Activated T-helper 17 cell treated with anti-CD3 and anti-CD28 coated beads, Interleukin-2, amount 50 U/mL, for 72 hours (primary cell): ENCODE measurements around the gene ADSS1. TPM values are rescaled to one million over a fixed set of nuclear protein-coding genes. Genes with fewer than 3 reads are reported as not detected.

Experiments used
- ATAC-seq: fragments of 150-1000 bp; cut with Tn5 transposase; replicated peaks from 2 replicates; pipeline ENCODE4 v1.10.0; 2021; ENCODE audit warnings: mild to moderate bottlenecking, moderate library complexity
- H3K27ac Mint-ChIP-seq: one replicate; pipeline ENCODE4 v1.8.0; 2022; ENCODE audit warnings: mixed read lengths
- H3K27me3 Mint-ChIP-seq: one replicate; pipeline ENCODE4 v1.8.0; 2022; ENCODE audit warnings: mixed read lengths
- H3K36me3 Mint-ChIP-seq: one replicate; pipeline ENCODE4 v1.8.0; 2022; ENCODE audit warnings: low read depth, mild to moderate bottlenecking, mixed read lengths
- H3K4me1 Mint-ChIP-seq: one replicate; pipeline ENCODE4 v1.8.0; 2022; ENCODE audit warnings: mixed read lengths
- H3K4me3 Mint-ChIP-seq: one replicate; pipeline ENCODE4 v1.8.0; 2022; ENCODE audit warnings: mild to moderate bottlenecking, mixed read lengths
- H3K9me3 Mint-ChIP-seq: one replicate; pipeline ENCODE4 v1.8.0; 2022; ENCODE audit warnings: mixed read lengths
- total RNA-seq, 2 donors: library from RNA; stranded (reverse); gene quantifications; one replicate each; pipeline ENCODE4 v1.2.3, GENCODE V29; 2022

The ADSS1 gene
- total RNA-seq, 2 donors from 2014 or later: 0.91 to 2.4 TPM

- Mint-ChIP-seq H3K27me3 (no peaks in the 10 kb centered on the region), H3K27ac (no peak overlapping the region), H3K4me1 (no peaks in the 10 kb centered on the region), H3K4me3 (no peak overlapping the region), H3K36me3 (peaks cover 33% of the 10 kb centered on the region), H3K9me3 (no peaks in the 10 kb centered on the region)
- no peak for ATAC-seq
Observed at GRCh38 chr14:104773505-104774452, 49.8 kb downstream of the ADSS1 start.

- H3K27ac Mint-ChIP-seq: no peak overlapping the region
- H3K27me3 Mint-ChIP-seq: no peaks in the 10 kb centered on the region
- ATAC-seq: no peak
- peaks cover 33% of the 10 kb centered on the region for H3K36me3 Mint-ChIP-seq
- H3K4me1 Mint-ChIP-seq: no peaks in the 10 kb centered on the region
- H3K4me3 Mint-ChIP-seq: no peak overlapping the region
- no peaks in the 10 kb centered on the region for H3K9me3 Mint-ChIP-seq
Observed at GRCh38 chr14:104774453-104775072, 50.5 kb downstream of the ADSS1 start.

- Mint-ChIP-seq H3K9me3 (no peaks in the 10 kb centered on the region), H3K4me3 (no peak overlapping the region), H3K27ac (no peak overlapping the region), H3K27me3 (no peaks in the 10 kb centered on the region), H3K36me3 (peaks cover 29% of the 10 kb centered on the region), H3K4me1 (no peaks in the 10 kb centered on the region)
- no peak for ATAC-seq
Observed at GRCh38 chr14:104775073-104775489, 51.1 kb downstream of the ADSS1 start.

GRCh38 chr14:104776481-104776880, 52.5 kb downstream of the ADSS1 start:
- no peaks in the 10 kb centered on the region for H3K4me1 Mint-ChIP-seq
- peaks cover 17% of the 10 kb centered on the region for H3K36me3 Mint-ChIP-seq
- ATAC-seq: no peak
- H3K27me3 Mint-ChIP-seq: no peaks in the 10 kb centered on the region
- no peaks in the 10 kb centered on the region for H3K9me3 Mint-ChIP-seq
- H3K27ac Mint-ChIP-seq: no peak overlapping the region
- H3K4me3 Mint-ChIP-seq: no peak overlapping the region

GRCh38 chr14:104776961-104777807, 53.2 kb downstream of the ADSS1 start:
- H3K4me3 Mint-ChIP-seq: no peak overlapping the region
- H3K4me1 Mint-ChIP-seq: no peaks in the 10 kb centered on the region
- H3K36me3 Mint-ChIP-seq: peaks cover 10% of the 10 kb centered on the region
- no peak for ATAC-seq
- H3K27ac Mint-ChIP-seq: no peak overlapping the region
- H3K27me3 Mint-ChIP-seq: no peaks in the 10 kb centered on the region
- no peaks in the 10 kb centered on the region for H3K9me3 Mint-ChIP-seq

- H3K27me3 Mint-ChIP-seq: no peaks in the 10 kb centered on the region
- no peak overlapping the region for H3K4me3 Mint-ChIP-seq
- no peaks in the 10 kb centered on the region for H3K4me1 Mint-ChIP-seq
- H3K9me3 Mint-ChIP-seq: no peaks in the 10 kb centered on the region
- H3K36me3 Mint-ChIP-seq: peaks cover 3% of the 10 kb centered on the region
- no peak for ATAC-seq
- H3K27ac Mint-ChIP-seq: no peak overlapping the region
Observed at GRCh38 chr14:104777808-104778249, 53.8 kb downstream of the ADSS1 start.

GRCh38 chr14:104778694-104779331, 54.8 kb downstream of the ADSS1 start:
- Mint-ChIP-seq H3K27me3 (no peaks in the 10 kb centered on the region), H3K9me3 (no peaks in the 10 kb centered on the region), H3K27ac (no peak overlapping the region), H3K36me3 (no peaks in the 10 kb centered on the region), H3K4me1 (no peaks in the 10 kb centered on the region), H3K4me3 (no peak overlapping the region)
- no peak for ATAC-seq

- Mint-ChIP-seq H3K27ac (no peak overlapping the region), H3K27me3 (no peaks in the 10 kb centered on the region), H3K9me3 (no peaks in the 10 kb centered on the region), H3K36me3 (no peaks in the 10 kb centered on the region), H3K4me3 (no peak overlapping the region), H3K4me1 (no peaks in the 10 kb centered on the region)
- ATAC-seq: no peak
Observed at GRCh38 chr14:104779776-104780512, 55.9 kb downstream of the ADSS1 start.

- H3K9me3 Mint-ChIP-seq: no peaks in the 10 kb centered on the region
Observed at GRCh38 chr14:104780513-104781030, 56.5 kb downstream of the ADSS1 start.

GRCh38 chr14:104781271-104782077, 57.4 kb downstream of the ADSS1 start:
- Mint-ChIP-seq H3K27ac (no peak overlapping the region), H3K4me1 (no peaks in the 10 kb centered on the region), H3K4me3 (no peak overlapping the region), H3K27me3 (no peaks in the 10 kb centered on the region), H3K36me3 (no peaks in the 10 kb centered on the region), H3K9me3 (no peaks in the 10 kb centered on the region)
- ATAC-seq: no peak

More at GRCh38 chr14:104780513-104781030, 56.5 kb downstream of the ADSS1 start:
- no peaks in the 10 kb centered on the region for H3K27me3 Mint-ChIP-seq
- H3K36me3 Mint-ChIP-seq: no peaks in the 10 kb centered on the region
- H3K4me3 Mint-ChIP-seq: no peak overlapping the region
- H3K27ac Mint-ChIP-seq: no peak overlapping the region
- no peak for ATAC-seq
- H3K4me1 Mint-ChIP-seq: no peaks in the 10 kb centered on the region

- no peaks in the 10 kb centered on the region for H3K4me1 Mint-ChIP-seq
- ATAC-seq: no peak
- no peak overlapping the region for H3K27ac Mint-ChIP-seq
- H3K27me3 Mint-ChIP-seq: no peaks in the 10 kb centered on the region
- no peaks in the 10 kb centered on the region for H3K9me3 Mint-ChIP-seq
- H3K4me3 Mint-ChIP-seq: no peak overlapping the region
- H3K36me3 Mint-ChIP-seq: no peaks in the 10 kb centered on the region
Observed at GRCh38 chr14:104782086-104782807, 58.2 kb downstream of the ADSS1 start.

GRCh38 chr14:104782808-104783139, 58.7 kb downstream of the ADSS1 start:
- H3K36me3 Mint-ChIP-seq: no peaks in the 10 kb centered on the region
- no peak overlapping the region for H3K4me3 Mint-ChIP-seq
- no peaks in the 10 kb centered on the region for H3K27me3 Mint-ChIP-seq
- H3K27ac Mint-ChIP-seq: no peak overlapping the region
- no peak for ATAC-seq
- no peaks in the 10 kb centered on the region for H3K9me3 Mint-ChIP-seq
- H3K4me1 Mint-ChIP-seq: no peaks in the 10 kb centered on the region
